ENCODE results near the gene DHX36. TPM values are rescaled to one million over a fixed set of nuclear protein-coding genes. Genes with fewer than 3 reads are reported as not detected.

DHX36 gene
- total RNA-seq, 1 donor from 2014 or later: 65.5 TPM

GRCh38 chr3:154290187-154290586, 34.1 kb downstream of the DHX36 start:
- no peak for ATAC-seq
- no peaks in the 10 kb centered on the region for H3K27me3 ChIP-seq (ENCODE audit: low read depth)
- no peak overlapping the region for H3K27ac ChIP-seq
- peaks cover 92% of the 10 kb centered on the region for H3K36me3 ChIP-seq
- TF ChIP-seq, protein P1, sequence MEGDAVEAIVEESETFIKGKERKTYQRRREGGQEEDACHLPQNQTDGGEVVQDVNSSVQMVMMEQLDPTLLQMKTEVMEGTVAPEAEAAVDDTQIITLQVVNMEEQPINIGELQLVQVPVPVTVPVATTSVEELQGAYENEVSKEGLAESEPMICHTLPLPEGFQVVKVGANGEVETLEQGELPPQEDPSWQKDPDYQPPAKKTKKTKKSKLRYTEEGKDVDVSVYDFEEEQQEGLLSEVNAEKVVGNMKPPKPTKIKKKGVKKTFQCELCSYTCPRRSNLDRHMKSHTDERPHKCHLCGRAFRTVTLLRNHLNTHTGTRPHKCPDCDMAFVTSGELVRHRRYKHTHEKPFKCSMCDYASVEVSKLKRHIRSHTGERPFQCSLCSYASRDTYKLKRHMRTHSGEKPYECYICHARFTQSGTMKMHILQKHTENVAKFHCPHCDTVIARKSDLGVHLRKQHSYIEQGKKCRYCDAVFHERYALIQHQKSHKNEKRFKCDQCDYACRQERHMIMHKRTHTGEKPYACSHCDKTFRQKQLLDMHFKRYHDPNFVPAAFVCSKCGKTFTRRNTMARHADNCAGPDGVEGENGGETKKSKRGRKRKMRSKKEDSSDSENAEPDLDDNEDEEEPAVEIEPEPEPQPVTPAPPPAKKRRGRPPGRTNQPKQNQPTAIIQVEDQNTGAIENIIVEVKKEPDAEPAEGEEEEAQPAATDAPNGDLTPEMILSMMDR (IDR thresholded peaks at IDR 0.05): no peak
- intact Hi-C loops (cut with DNase I): no loop called here
- H3K4me3 ChIP-seq: no peak overlapping the region
- DNase-seq: no peak
- no peaks in the 10 kb centered on the region for H3K9me3 ChIP-seq
- H3K4me1 ChIP-seq: no peaks in the 10 kb centered on the region

- ATAC-seq: no peak
- intact Hi-C loops (cut with DNase I): no loop called here
- H3K36me3 ChIP-seq: peaks cover 91% of the 10 kb centered on the region
- H3K27me3 ChIP-seq (ENCODE audit: low read depth): no peaks in the 10 kb centered on the region
- H3K4me3 ChIP-seq: no peak overlapping the region
- TF ChIP-seq, protein P1 (IDR thresholded peaks at IDR 0.05): no peak
- no peak for DNase-seq
- H3K4me1 ChIP-seq: no peaks in the 10 kb centered on the region
- no peak overlapping the region for H3K27ac ChIP-seq
- H3K9me3 ChIP-seq: no peaks in the 10 kb centered on the region
Measured at GRCh38 chr3:154285221-154285620, 39.1 kb downstream of the DHX36 start.

- H3K4me3 ChIP-seq: no peak overlapping the region
- peaks cover 94% of the 10 kb centered on the region for H3K36me3 ChIP-seq
- intact Hi-C loops (cut with DNase I): no loop called here
- ATAC-seq: no peak
- TF ChIP-seq, protein P1 (IDR thresholded peaks at IDR 0.05): no peak
- no peak for DNase-seq
- no peak overlapping the region for H3K27ac ChIP-seq
- no peaks in the 10 kb centered on the region for H3K4me1 ChIP-seq
- H3K9me3 ChIP-seq: no peaks in the 10 kb centered on the region
- H3K27me3 ChIP-seq (ENCODE audit: low read depth): no peaks in the 10 kb centered on the region
Measured at GRCh38 chr3:154280161-154280560, 44.1 kb downstream of the DHX36 start.

DNA sequence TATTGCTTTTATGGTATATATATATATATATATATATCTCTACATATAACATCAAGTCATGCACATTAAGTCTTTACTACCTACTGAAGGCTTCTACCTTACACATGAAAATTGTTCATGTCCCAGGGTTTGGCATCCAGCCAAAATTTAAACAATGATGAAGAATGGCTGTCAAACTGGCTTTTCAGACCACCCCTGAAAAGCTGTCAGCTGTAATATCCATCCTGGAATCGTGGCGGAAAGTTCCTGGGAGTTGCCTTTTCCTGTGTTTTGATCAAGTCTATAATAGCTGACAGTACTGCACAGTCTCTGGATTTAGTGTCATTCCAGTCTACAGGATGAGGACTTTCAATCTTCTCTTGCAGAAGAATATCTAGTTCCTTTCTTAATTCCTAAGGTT, 48.3 kb downstream of the DHX36 start:
- TF ChIP-seq, protein P1 (IDR thresholded peaks at IDR 0.05): no peak
- no peak overlapping the region for H3K4me3 ChIP-seq
- H3K36me3 ChIP-seq: peaks cover 86% of the 10 kb centered on the region
- ATAC-seq (no peak), DNase-seq (no peak)
- H3K4me1 ChIP-seq: no peaks in the 10 kb centered on the region
- H3K27ac ChIP-seq: no peak overlapping the region
- no peaks in the 10 kb centered on the region for H3K27me3 ChIP-seq (ENCODE audit: low read depth)
- intact Hi-C loops (cut with DNase I): no loop called here
- no peaks in the 10 kb centered on the region for H3K9me3 ChIP-seq

DNA sequence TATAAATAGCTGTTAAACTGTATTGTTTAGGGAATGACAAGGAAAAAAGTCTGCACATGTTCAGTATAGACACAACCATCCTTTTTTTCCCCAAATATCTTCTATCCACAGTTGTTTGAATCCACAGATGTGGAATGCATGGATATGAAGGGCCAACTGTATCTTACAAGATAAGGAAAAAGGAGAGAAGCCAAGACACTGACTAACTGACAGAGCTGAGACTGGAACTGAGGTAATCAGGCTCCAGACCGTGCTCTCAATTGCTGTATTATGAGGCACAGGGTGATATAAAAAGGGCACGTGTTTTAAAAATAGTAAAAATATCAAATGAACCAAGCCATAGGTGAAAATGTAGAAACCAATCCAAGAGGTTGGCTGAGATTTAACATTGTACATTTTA, 49.0 kb downstream of the DHX36 start:
- H3K27me3 ChIP-seq (ENCODE audit: low read depth): no peaks in the 10 kb centered on the region
- H3K36me3 ChIP-seq: peaks cover 79% of the 10 kb centered on the region
- intact Hi-C loops (cut with DNase I): no loop called here
- no peak overlapping the region for H3K27ac ChIP-seq
- no peaks in the 10 kb centered on the region for H3K4me1 ChIP-seq
- TF ChIP-seq, protein P1 (IDR thresholded peaks at IDR 0.05): no peak
- no peak overlapping the region for H3K4me3 ChIP-seq
- no peaks in the 10 kb centered on the region for H3K9me3 ChIP-seq
- ATAC-seq (no peak), DNase-seq (no peak)

DNA sequence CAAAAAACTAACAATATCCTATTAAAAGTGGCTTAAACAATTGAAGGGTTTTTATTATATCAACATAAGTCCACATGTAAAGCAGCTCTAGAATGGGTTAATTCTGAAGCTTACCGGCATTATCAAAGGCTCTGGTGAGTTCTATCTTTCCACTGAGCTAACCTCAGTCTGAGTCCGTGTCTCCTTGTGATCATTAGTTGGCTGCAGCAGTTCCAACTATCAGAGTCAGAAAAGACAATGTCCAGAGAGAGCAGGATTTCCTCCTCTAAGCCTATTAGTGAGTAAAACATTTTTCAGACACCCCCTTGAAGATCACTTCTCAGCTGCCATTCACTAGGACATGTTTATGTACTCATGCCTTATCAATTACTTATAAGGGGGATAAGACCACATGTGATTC, 49.9 kb downstream of the DHX36 start:
- TF ChIP-seq, protein P1 (IDR thresholded peaks at IDR 0.05): no peak
- peaks cover 70% of the 10 kb centered on the region for H3K36me3 ChIP-seq
- DNase-seq (no peak), ATAC-seq (no peak)
- H3K9me3 ChIP-seq: no peaks in the 10 kb centered on the region
- H3K4me3 ChIP-seq: no peak overlapping the region
- H3K27ac ChIP-seq: no peak overlapping the region
- no peaks in the 10 kb centered on the region for H3K4me1 ChIP-seq
- intact Hi-C loops (cut with DNase I): no loop called here
- H3K27me3 ChIP-seq (ENCODE audit: low read depth): no peaks in the 10 kb centered on the region
